Measurements from ENCODE around the gene TUBB. TPM values are rescaled to one million over a fixed set of nuclear protein-coding genes. Genes with fewer than 3 reads are reported as not detected.

Gene TUBB
- total RNA-seq, 2 experiments from 2014 or later = 1,244 to 1,346 TPM

GRCh38 chr6:30741789-30742315 lies 21.7 kb downstream of the TUBB start:
- ChIA-PET CTCF (ENCODE audit: unreplicated experiment) (interaction anchor here (0.8 kb wide), 1 partner anchor 11 kb away, joined by 3 read pairs; no protein-coding TSS in a partner anchor), POLR2A (interaction anchor here (0.7 to 1.0 kb wide), 3 partner anchors 15 to 68 kb away, joined by 3 to 4 read pairs (median 4); partner anchors contain the start of gene MDC1)
- H3K9me2 ChIP-seq (ENCODE audit: insufficient read depth, low read length) = no peaks in the 10 kb centered on the region
- no peak for TF ChIP-seq CTCF (conservative IDR thresholded peaks at IDR 0.05; ENCODE audit: low read length)
- TF ChIP-seq EZH2phosphoT487 (IDR thresholded peaks at IDR 0.05; ENCODE audit: borderline replicate concordance, low read depth, low read length) = no peak
- peak overlapping the region; percentile 50 for H3K27ac ChIP-seq (ENCODE audit: low read depth, low read length, poor library complexity, severe bottlenecking)
- BruUV-seq (replicated peaks) = no TSS peak
- H3K4me3 ChIP-seq (ENCODE audit: low read depth, low read length, poor library complexity, severe bottlenecking) = peak overlapping the region; percentile 91
- peak overlapping the region; percentile 97 for H3K4me2 ChIP-seq (ENCODE audit: low read length)
- intact Hi-C loops (cut with micrococcal nuclease; ENCODE audit: unreplicated experiment) = loop anchor here (1.0 to 5.0 kb wide), 3 partner anchors 25 to 185 kb away; partner anchors contain the start of genes GNL1, MDC1, MRPS18B and PPP1R10
- H3K36me3 ChIP-seq (ENCODE audit: insufficient read depth, low read length) = peaks cover 38% of the 10 kb centered on the region
- peak overlapping the region; percentile 74; the same call in 1 of the 2 replicates for H2AFZ ChIP-seq (ENCODE audit: low read length)
- H3K4me1 ChIP-seq (ENCODE audit: insufficient read depth, low read length, poor library complexity, severe bottlenecking) = peaks cover 31% of the 10 kb centered on the region
- no peaks in the 10 kb centered on the region for H3K9me3 ChIP-seq (ENCODE audit: low read length)
- peaks cover 10% of the 10 kb centered on the region for H3K79me2 ChIP-seq (ENCODE audit: insufficient read depth, low read depth, low read length)
- DNase-seq (ENCODE audit: low spot score) = no peak
- H4K20me1 ChIP-seq (ENCODE audit: insufficient read depth, low read length) = no peaks in the 10 kb centered on the region

- Histone ChIP-seq H3K9me2 (ENCODE audit: insufficient read depth, low read length) (no peaks in the 10 kb centered on the region), H2AFZ (ENCODE audit: low read length) (peak within 1 kb of the TSS; percentile 74), H3K4me2 (ENCODE audit: low read length) (peak within 1 kb of the TSS; percentile 97), H3K36me3 (ENCODE audit: insufficient read depth, low read length) (peaks cover 31% of the 10 kb centered on the region), H3K4me3 (ENCODE audit: low read depth, low read length, poor library complexity, severe bottlenecking) (peak within 1 kb of the TSS; percentile 91), H4K20me1 (ENCODE audit: insufficient read depth, low read length) (no peaks in the 10 kb centered on the region), H3K27ac (ENCODE audit: low read depth, low read length, poor library complexity, severe bottlenecking) (peak within 1 kb of the TSS; percentile 50), H3K9me3 (ENCODE audit: low read length) (no peaks in the 10 kb centered on the region), H3K4me1 (ENCODE audit: insufficient read depth, low read length, poor library complexity, severe bottlenecking) (peaks cover 31% of the 10 kb centered on the region), H3K79me2 (ENCODE audit: insufficient read depth, low read depth, low read length) (peaks cover 10% of the 10 kb centered on the region)
- DNase-seq (ENCODE audit: low spot score) = peak; percentile 84
- intact Hi-C loops (cut with micrococcal nuclease; ENCODE audit: unreplicated experiment) = loop anchor here (1.0 to 5.0 kb wide), 4 partner anchors 25 to 185 kb away; partner anchors contain the start of genes GNL1, MDC1, MRPS18B and PPP1R10
- TF ChIP-seq EZH2phosphoT487 (IDR thresholded peaks at IDR 0.05; ENCODE audit: borderline replicate concordance, low read depth, low read length) (no peak), CTCF (conservative IDR thresholded peaks at IDR 0.05; ENCODE audit: low read length) (0 out of 2 replicates have a peak, but pooled peaks have one; percentile 23)
- POLR2A ChIA-PET = interaction anchor here (0.7 to 1.0 kb wide), 3 partner anchors 14 to 68 kb away, joined by 3 to 4 read pairs (median 4); partner anchors contain the start of gene MDC1
- BruUV-seq (replicated peaks) = no TSS peak
- CTCF ChIA-PET (ENCODE audit: unreplicated experiment) = interaction anchor here (0.8 kb wide), 1 partner anchor 12 kb away, joined by 3 read pairs; no protein-coding TSS in a partner anchor
Measured at GRCh38 chr6:30742316-30743098, 22.4 kb downstream of the TUBB start, which contains the start of gene FLOT1. Gene FLOT1, minus strand, starts transcription at chr6:30742687. Its CDS starts 498 bp downstream, at chr6:30742189.

All from OCI-LY7 (cell line).